ENCODE data around the gene ABR. TPM values are rescaled to one million over a fixed set of nuclear protein-coding genes. Genes with fewer than 3 reads are reported as not detected.
A peak's percentile ranks its signal among the peaks of the same experiment; 100 is the strongest.

Gene ABR
- total RNA-seq, 2 donors from 2014 or later, result 79.1 to 80.5 TPM

GRCh38 chr17:1196946-1197345 is 17.2 kb upstream of the ABR start:
- H3K27ac Mint-ChIP-seq, result peak overlapping the region in 1 of 2 donors; percentile 83

GRCh38 chr17:1192911-1193699 is 13.3 kb upstream of the ABR start:
- Mint-ChIP-seq H3K4me3 (peak overlapping the region; percentile 5), H3K9me3 (no peaks in the 10 kb centered on the region), H3K4me1 (ENCODE audit: low read depth in 2 of 2) (peaks cover 5 to 26% of the 10 kb centered on the region in 2 donors), H3K36me3 (no peaks in the 10 kb centered on the region), H3K27me3 (no peaks in the 10 kb centered on the region), H3K27ac (peak overlapping the region in 1 of 2 donors; percentile 9)
- ATAC-seq (no peak), DNase-seq (ENCODE audit: low spot score) (no peak)

More at GRCh38 chr17:1196946-1197345, 17.2 kb upstream of the ABR start:
- peaks cover 20 to 44% of the 10 kb centered on the region in 2 donors for H3K4me1 Mint-ChIP-seq (ENCODE audit: low read depth in 2 of 2)
- H3K4me3 Mint-ChIP-seq, result no peak overlapping the region
- no peaks in the 10 kb centered on the region for H3K27me3 Mint-ChIP-seq
- H3K36me3 Mint-ChIP-seq, result no peaks in the 10 kb centered on the region
- H3K9me3 Mint-ChIP-seq, result no peaks in the 10 kb centered on the region
- DNase-seq (ENCODE audit: low spot score), result no peak
- no peak for ATAC-seq

- H3K4me1 Mint-ChIP-seq (ENCODE audit: low read depth in 2 of 2), result peaks cover 5 to 21% of the 10 kb centered on the region in 2 donors
- no peak overlapping the region for H3K4me3 Mint-ChIP-seq
- no peak overlapping the region for H3K27ac Mint-ChIP-seq
- no peaks in the 10 kb centered on the region for H3K36me3 Mint-ChIP-seq
- DNase-seq (ENCODE audit: low spot score), result no peak
- no peaks in the 10 kb centered on the region for H3K9me3 Mint-ChIP-seq
- no peaks in the 10 kb centered on the region for H3K27me3 Mint-ChIP-seq
- ATAC-seq, result no peak
These were observed 11.1 kb upstream of the ABR start for GRCh38 chr17:1190751-1191331.

GRCh38 chr17:1188812-1189504 is 9.2 kb upstream of the ABR start:
- Mint-ChIP-seq H3K36me3 (no peaks in the 10 kb centered on the region), H3K27me3 (no peaks in the 10 kb centered on the region), H3K4me3 (no peak overlapping the region), H3K9me3 (no peaks in the 10 kb centered on the region), H3K27ac (peak overlapping the region in 1 of 2 donors; percentile 35), H3K4me1 (ENCODE audit: low read depth in 2 of 2) (peaks cover 5 to 21% of the 10 kb centered on the region in 2 donors)
- no peak for ATAC-seq
- no peak for DNase-seq (ENCODE audit: low spot score)

GRCh38 chr17:1186923-1187771 is 7.4 kb upstream of the ABR start:
- Mint-ChIP-seq H3K4me1 (ENCODE audit: low read depth in 2 of 2) (peaks cover 0 to 12% of the 10 kb centered on the region in 2 donors), H3K9me3 (no peaks in the 10 kb centered on the region), H3K36me3 (no peaks in the 10 kb centered on the region), H3K4me3 (no peak overlapping the region), H3K27me3 (no peaks in the 10 kb centered on the region), H3K27ac (peak overlapping the region in 1 of 2 donors; percentile 53)
- peak; percentile 88 to 91 for ATAC-seq
- DNase-seq (ENCODE audit: low spot score), result peak; percentile 83

- H3K4me3 Mint-ChIP-seq, result no peak overlapping the region
- H3K4me1 Mint-ChIP-seq (ENCODE audit: low read depth in 2 of 2), result peaks cover 0 to 12% of the 10 kb centered on the region in 2 donors
- DNase-seq (ENCODE audit: low spot score) (no peak), ATAC-seq (no peak)
- H3K27ac Mint-ChIP-seq, result no peak overlapping the region
- no peaks in the 10 kb centered on the region for H3K9me3 Mint-ChIP-seq
- H3K36me3 Mint-ChIP-seq, result no peaks in the 10 kb centered on the region
- H3K27me3 Mint-ChIP-seq, result no peaks in the 10 kb centered on the region
These were observed 6.5 kb upstream of the ABR start for GRCh38 chr17:1186214-1186820.

GRCh38 chr17:1183171-1183873 is 3.5 kb upstream of the ABR start:
- Mint-ChIP-seq H3K4me1 (ENCODE audit: low read depth in 2 of 2) (peaks cover 0 to 8% of the 10 kb centered on the region in 2 donors), H3K9me3 (no peaks in the 10 kb centered on the region), H3K27me3 (no peaks in the 10 kb centered on the region), H3K4me3 (no peak overlapping the region), H3K27ac (no peak overlapping the region), H3K36me3 (no peaks in the 10 kb centered on the region)
- DNase-seq (ENCODE audit: low spot score) (no peak), ATAC-seq (no peak)

GRCh38 chr17:1182811-1183170 is 3.0 kb upstream of the ABR start:
- Mint-ChIP-seq H3K27me3 (no peaks in the 10 kb centered on the region), H3K9me3 (no peaks in the 10 kb centered on the region), H3K4me3 (no peak overlapping the region), H3K27ac (no peak overlapping the region), H3K4me1 (ENCODE audit: low read depth in 2 of 2) (peaks cover 0 to 9% of the 10 kb centered on the region in 2 donors), H3K36me3 (no peaks in the 10 kb centered on the region)
- DNase-seq (ENCODE audit: low spot score) (no peak), ATAC-seq (no peak)

GRCh38 chr17:1181753-1182137 is 2.0 kb upstream of the ABR start:
- Mint-ChIP-seq H3K36me3 (no peaks in the 10 kb centered on the region), H3K4me1 (ENCODE audit: low read depth in 2 of 2) (peaks cover 0 to 8% of the 10 kb centered on the region in 2 donors), H3K27me3 (no peaks in the 10 kb centered on the region), H3K27ac (no peak overlapping the region), H3K9me3 (no peaks in the 10 kb centered on the region), H3K4me3 (peak overlapping the region; percentile 4)
- no peak for DNase-seq (ENCODE audit: low spot score)
- no peak for ATAC-seq

GRCh38 chr17:1180958-1181752 is 1.4 kb upstream of the ABR start:
- no peaks in the 10 kb centered on the region for H3K36me3 Mint-ChIP-seq
- no peak overlapping the region for H3K27ac Mint-ChIP-seq
- ATAC-seq, result no peak
- DNase-seq (ENCODE audit: low spot score), result no peak
- H3K27me3 Mint-ChIP-seq, result no peaks in the 10 kb centered on the region
- peaks cover 0 to 7% of the 10 kb centered on the region in 2 donors for H3K4me1 Mint-ChIP-seq (ENCODE audit: low read depth in 2 of 2)
- no peak overlapping the region for H3K4me3 Mint-ChIP-seq
- no peaks in the 10 kb centered on the region for H3K9me3 Mint-ChIP-seq

- peak overlapping the region; percentile 66 for H3K4me3 Mint-ChIP-seq
- no peak overlapping the region for H3K27ac Mint-ChIP-seq
- DNase-seq (ENCODE audit: low spot score) (no peak), ATAC-seq (peak; percentile 49 to 55)
- no peaks in the 10 kb centered on the region for H3K36me3 Mint-ChIP-seq
- H3K27me3 Mint-ChIP-seq, result no peaks in the 10 kb centered on the region
- H3K9me3 Mint-ChIP-seq, result no peaks in the 10 kb centered on the region
- H3K4me1 Mint-ChIP-seq (ENCODE audit: low read depth in 2 of 2), result peaks cover 0 to 13% of the 10 kb centered on the region in 2 donors
These were observed 516 bp downstream of the ABR start for GRCh38 chr17:1179112-1179817.
